G401 (cell line): Measurements from ENCODE around the gene MTERF4. TPM values are rescaled to one million over a fixed set of nuclear protein-coding genes. Genes with fewer than 3 reads are reported as not detected.
"Not testable (repeated sequence)": the region's sequence is repeated elsewhere in the genome, so short reads cannot be mapped to it uniquely, and the experiment has no call there.

Experiments
- DNase-seq: peaks from one replicate; pipeline ENCODE4 v3.0.0-alpha.2; 2015; ENCODE audit warnings: low spot score
- in situ Hi-C: cut with HindIII; loops from 2 replicates; pipeline ENCODE4 v1.10.0; 2016; ENCODE audit warnings: low sequenced_read_pairs, mixed read lengths
- total RNA-seq: library from RNA; depleted of rRNA; stranded (reverse); fragments of >200 nt; shearing (Covaris generic); gene quantifications from 2 replicates; pipeline ENCODE4 v1.2.3, GENCODE V29; 2014

MTERF4 gene
- total RNA-seq, 1 experiment from 2014 or later = 17.5 TPM

DNA sequence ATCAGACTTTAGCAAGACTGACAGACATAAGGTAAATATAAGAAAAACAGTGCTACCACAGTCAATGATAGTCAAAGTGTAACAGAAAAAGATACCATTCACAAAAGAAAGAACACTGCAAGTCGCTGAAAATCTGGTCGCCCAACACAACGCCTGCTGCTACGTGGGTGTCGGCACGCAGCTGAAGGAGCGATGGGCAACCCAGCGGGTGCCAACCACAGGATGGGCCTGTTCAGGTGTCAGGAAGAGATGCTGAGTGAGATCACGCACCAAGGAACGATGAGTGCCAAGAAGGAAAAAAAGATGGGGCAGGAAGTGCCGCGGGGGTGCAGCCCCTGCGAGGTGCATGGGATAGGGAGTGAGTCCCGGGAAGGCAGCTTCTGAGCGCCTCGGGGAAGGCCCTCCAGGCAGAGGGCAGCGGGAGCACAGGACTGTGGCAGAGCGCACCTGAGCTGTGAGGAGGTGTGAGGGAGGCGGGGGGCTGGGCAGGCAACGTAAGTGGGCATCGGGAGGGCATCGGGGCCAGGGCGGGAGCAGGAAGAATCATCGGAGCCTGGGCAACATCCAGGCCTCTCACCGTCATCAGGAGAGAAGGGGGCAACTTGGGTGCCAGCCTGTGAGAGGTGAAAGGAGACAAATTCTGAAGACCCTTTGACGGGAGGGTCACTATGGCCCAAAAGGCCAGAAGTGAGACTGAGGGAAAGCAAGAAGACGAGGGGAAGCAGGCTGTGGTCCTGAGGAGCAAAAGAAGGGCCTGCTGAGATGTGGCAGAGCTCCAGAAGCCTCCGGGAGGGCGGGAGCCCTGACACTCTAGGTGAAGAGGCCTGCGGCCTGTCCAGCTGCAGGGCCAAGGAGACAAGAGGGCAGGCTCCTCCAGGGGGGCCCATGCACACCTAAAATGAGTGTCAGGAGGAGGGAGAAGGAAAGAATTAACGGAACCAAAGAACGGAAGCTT is 14.8 kb upstream of the MTERF4 start:
- in situ Hi-C loops = no loop called here
- DNase-seq = no peak

DNA sequence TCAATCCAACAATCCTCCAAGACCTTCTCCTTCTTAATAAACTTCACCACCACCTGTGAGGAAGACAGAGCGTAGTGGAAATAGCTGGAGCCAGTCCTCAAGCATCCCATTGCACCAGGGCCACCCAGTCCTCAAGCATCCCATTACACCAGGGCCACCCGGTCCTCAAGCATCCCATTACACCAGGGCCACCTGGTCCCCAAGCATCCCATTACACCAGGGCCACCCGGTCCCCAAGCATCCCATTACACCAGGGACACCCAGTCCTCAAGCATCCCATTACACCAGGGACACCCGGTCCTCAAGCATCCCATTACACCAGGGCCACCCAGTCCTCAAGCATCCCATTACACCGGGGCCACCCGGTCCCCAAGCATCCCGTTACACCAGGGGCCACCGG is 13.3 kb upstream of the MTERF4 start:
- DNase-seq = no peak
- in situ Hi-C loops = no loop called here

DNA sequence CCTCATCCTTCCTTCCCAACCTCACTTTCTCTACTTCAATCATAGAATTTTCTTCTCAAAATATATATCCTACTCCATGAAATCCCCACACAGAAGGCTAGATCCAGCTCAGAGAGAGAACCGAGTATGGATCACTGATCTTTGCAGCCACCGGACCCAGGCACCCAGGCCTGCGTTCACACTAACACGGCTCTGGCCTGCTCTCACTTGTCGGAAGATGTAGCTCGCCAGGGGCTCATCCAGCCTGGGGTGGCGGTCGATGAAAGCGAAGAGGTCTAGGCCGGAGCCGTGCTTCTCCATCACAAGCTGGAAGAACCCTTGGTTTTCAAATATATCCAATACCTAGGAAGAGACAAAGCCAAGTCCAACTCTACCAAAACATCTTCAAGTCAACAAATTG is 12.7 kb upstream of the MTERF4 start:
- DNase-seq = no peak
- in situ Hi-C loops = no loop called here

DNA sequence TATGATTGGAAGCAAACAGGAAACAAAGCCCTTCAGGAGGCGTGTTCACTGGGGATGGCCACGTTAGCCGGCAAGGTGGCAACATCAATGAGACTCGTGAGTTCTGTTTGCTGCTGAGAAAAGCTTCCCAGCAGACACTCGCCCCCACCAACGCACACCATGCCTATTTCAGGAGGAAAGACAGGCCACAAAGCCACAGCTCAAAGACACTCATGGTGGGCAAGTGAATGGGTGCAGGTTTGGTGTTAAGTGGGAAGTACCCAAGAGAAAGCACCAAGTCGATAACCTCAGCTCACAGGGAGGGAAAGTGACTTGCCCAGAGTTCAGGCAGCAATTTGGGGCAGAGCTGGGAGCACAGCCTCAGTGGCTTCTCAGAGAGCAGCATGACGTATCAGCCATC is 10.5 kb upstream of the MTERF4 start:
- in situ Hi-C loops = no loop called here
- DNase-seq = no peak

DNA sequence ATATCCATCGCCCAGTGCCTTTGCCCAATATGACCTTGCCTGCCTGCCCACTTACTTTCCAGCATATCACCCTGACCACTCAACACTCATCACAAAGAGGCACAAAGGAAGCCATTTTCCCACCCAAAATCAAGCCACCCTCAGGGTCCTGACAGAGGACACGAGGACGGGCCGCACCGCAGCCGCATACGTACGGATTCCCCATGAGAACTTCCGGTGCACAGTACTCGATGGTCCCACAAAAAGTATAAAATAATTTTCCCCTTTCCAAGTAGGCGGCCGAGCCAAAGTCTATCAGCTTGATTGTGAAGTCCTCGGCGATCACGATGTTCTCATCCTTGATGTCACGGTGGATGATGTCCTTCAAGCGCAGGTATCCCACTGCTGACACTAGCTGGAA is 10.0 kb upstream of the MTERF4 start:
- in situ Hi-C loops = no loop called here
- DNase-seq = no peak

DNA sequence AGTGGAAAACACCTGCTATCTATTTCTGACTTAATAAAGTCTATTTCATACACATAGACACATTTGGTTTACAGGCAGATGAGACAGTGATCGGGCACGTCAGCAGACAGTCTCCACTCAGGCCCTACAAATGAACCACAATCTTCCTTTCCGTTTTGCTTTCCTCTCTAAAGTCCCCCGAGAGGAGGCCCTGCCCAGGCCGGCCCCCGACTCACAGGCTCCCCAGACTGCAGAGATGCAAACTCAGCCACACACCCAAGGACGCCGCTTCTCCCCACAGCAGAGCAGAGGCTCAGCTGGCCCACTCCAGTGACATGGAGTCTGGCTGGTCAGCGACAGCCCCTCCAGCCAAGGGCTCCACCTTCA is 9.3 kb upstream of the MTERF4 start:
- DNase-seq = no peak
- in situ Hi-C loops = no loop called here

DNA sequence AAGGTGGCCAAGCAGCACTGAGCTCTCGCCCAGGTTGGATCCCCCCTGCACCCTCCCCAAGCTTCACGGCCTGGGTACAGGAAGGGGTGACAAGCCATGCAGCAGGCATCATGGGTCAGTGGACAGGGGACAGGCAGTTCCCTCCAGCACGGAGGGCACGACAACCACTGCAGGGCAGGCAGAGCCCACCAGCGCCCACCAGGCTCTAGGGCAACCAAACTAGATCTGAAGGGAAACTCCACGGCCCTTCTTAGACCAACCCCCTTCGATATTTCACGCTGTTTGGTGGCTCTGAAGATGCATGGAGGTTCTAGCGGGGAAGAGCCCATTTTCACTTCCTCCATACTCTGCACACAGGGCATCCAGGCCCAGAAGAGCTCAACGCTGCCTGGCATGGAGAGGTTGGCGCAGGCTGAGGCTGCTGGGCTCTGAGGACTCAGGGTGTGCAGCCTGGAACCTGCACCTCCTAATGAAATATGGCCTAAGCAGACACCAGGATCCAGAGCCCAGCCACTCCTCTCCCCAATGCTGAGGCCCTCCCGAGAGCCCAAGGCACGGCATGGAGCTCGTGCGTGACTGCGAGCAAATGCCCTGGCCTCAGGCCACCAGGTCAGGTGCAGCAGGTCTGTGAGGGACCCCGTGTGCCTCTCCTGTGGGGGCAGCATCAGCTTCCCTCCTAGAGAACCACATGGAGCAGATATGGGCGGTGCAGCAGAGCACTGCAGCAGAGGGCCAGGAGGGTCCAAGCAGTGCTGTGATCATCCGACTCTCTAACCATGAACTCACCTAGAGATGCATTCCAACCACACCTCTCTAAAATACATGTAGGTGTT is 8.7 kb upstream of the MTERF4 start:
- in situ Hi-C loops = no loop called here
- no peak for DNase-seq

DNA sequence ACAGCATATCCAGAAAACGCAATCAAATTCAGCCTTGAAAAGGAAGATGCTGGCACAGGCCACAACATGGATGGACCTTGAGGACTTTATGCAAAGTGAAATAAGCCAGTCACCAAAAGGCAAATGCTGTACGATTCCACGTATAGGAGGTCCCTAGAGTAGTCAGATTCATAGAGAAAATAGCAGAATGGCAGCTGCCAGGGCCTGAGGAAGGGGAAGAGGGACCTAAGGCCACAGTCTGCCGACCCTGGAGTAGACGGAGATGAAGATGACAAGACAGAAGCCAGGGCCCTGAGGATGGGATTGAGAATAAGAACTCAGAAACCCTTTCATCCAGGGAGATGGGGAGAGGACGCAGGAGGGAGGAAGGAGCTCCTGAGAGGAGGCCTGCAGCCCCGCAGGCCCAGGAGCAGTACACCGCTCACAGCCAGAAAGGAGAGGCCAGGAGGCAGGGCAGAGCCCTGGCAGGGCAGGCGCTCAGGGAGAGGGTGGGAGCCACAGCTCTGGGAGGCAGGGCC is 8.1 kb upstream of the MTERF4 start:
- DNase-seq = no peak

DNA sequence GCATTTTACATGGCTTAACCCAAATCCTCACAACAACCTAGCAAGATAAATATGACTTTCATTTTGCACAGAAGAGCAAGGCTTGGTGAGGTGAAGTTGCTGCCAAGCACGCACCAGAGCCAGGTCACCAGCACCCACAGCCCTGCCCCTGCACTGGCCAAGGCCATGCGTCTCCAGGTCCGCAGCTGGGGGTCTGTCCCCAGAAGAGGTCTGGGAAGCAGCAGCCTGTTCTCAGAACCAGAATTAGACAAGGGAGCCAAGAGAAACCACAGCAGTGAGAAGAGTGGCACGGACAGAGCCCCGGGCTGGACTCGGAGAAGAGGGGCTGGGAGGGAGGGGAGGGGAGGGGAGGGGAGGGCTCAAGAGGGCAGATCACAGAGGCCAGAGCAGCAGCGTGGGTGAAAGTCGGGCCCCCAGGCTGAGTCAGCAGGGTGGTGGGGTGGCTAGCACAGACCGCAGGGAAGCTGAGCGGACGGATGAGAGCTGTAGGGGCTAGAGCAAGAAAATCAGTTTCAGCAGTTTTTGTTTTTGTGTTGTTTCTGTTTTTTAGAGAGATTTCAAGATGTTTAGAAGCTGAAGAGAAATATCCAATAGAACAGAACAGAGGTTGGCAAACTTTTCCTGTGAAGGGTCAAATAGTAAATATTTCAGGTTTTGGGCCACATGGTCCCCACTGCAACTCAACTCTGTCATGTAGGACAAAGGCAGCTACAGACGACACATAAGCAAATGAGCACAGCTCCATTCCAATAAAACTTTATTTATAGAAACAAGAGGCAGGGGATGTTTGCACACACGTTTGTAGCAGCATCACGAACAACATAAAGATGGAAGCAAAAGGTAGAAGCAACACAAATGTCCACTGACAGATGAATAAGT is 7.4 kb upstream of the MTERF4 start:
- DNase-seq = no peak
- in situ Hi-C loops = no loop called here

More for the DNA sequence above, 8.1 kb upstream of the MTERF4 start:
- in situ Hi-C loops = no loop called here

DNA sequence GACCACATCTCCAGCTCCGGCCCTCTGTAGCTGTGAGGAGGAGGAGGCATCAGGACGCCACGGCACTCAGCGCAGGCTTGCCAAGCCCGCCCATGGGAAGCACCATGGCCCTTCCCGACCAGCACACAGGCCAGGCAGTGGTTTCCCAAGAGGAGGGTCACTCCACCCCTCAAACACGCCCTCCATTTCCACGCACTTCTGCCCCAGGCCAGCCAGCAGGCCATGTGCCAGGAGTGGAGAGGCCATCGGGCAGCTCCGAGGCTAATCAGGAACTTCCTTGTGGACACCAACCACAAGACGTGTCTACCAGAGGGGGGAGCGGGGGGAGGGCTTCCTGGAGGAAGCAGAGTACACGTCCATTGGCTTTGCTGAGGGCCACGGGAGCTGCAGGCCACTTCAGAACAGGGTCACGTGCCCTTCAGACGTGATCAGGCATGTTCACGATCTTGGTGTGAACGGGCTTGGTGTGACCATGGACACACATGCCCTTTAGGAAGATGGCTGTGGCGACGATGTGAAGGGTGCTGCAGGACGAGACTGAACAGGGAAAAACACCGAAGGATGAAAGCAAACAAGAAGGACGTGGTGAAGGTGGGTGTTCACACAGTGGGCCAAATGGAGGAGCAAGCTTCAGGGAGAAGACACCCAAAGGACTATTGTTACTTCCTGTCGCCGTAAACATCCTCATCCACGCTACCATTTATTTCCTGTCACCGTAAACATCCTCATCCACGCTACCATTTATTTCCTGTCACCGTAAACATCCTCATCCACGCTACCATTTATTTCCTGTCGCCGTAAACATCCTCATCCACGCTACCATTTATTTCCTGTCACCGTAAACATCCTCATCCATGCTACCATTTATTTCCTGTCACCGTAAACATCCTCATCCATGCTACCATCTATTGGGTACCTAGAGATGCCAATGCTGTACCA is 6.5 kb upstream of the MTERF4 start:
- in situ Hi-C loops = no loop called here
- no peak for DNase-seq

DNA sequence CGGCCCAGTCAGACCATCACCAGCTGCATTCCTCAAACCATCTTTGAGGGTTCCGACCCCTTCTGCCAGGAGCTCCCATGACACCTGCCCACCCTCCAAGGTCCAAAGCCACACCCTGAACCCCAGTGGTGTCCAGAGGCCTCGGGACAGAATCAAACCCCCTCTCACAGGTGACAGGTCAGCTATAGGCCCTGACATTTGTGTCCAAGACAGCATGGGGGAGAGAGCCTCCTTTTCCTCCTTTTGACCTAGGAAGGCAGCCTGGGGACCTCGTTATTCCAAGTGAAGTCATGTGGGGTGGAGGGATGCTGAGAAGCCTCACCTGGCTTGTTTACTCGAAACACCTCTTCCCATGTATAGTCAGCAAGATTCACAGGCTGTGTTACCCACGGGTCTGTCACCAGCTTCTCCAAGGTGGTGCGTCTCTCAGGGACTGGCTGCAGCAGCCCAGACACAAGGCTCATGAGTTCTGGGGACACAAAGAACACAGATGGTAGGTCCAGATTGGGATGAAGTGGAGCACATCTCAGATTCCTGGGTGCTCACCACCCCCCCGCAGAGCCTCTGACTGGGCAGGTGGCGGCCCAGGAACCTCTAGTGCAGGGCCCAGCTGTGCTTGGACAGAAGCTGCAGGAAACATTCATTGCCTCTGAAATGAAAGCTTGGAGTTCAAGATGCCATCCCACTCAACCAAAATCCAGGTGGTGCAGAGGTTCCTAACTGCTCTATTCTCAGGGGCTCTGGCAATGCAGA is 5.1 kb upstream of the MTERF4 start:
- in situ Hi-C loops = no loop called here
- DNase-seq = no peak

DNA sequence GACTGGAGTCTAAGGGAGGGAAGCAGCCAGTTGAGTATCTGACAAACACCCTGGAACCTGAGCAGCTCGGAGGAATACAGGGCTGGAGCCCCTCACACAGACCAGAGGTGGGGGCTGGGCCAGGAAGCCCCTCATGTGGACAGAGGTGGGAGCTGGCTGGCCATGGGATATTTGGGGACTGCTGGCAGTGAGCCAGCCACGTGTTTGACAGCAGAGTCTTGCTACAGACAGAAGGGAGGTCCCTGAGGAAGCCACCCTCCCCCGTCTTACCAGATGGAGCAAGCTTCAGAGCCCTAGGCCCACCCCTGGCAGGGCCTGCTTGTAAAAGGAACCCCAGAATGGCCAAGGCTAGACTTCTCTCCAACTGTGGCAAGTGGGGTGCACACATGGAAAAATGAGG is 3.6 kb upstream of the MTERF4 start:
- no peak for DNase-seq
- in situ Hi-C loops = no loop called here

DNA sequence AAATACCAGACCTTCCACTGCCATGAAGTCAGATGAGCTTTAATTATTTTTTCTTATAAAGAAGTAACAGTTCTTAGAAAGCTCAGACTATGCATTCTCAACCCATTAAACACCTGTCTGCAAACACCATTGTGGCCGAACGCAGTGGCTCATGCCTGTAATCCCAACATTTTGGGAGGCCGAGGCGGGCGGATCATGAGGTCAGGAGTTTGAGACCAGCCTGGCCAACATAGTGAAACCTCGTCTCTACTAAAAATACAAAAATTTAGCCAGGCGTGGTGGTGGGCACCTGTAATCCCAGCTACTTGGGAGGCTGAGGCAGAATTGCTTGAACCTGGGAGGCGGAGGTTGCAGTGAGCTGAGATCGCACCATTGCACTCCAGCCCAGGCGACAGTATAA is 2.5 kb upstream of the MTERF4 start:
- DNase-seq, in situ Hi-C loops: not testable (repeated sequence)

DNA sequence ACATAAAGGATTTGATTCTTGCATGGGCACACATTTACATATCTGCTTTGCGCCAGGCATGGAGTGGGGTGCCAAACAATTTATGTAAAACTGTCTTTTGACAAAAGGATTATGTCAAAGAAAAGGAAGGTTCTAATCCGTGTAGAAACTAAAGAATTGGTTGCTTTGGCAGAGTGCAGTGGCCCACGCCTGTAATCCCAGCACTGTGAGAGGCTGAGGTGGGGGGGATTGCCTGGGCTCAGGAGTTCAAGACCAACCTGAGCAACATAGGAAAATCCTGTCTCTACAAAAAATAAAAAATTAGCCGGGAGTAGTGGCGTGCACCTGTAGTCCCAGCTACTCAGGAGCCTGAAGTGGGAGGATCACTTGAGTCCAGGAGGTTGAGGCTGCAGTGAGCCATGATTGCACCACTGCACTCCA is 1.1 kb upstream of the MTERF4 start:
- DNase-seq = no peak
- in situ Hi-C loops = no loop called here

DNA sequence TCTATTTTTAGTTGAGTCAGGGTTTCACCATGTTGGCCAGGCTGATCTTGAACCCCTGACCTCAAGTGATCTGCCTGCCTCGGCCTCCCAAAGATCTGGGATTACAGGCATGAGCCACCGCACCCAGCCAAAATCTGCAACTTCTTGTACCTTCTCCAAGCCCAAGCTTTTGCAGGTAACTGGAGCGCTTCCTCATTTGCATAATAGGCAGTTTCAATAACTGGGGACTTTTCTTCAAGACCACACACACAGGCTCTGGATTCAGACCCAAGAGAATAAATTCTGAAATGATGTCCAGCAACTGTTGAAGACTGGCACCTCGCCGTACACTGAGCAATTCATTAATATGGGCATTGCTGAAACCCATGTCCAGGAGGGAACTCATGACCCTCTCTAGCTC is 2.8 kb downstream of the MTERF4 start:
- in situ Hi-C loops = no loop called here
- DNase-seq = no peak

DNA sequence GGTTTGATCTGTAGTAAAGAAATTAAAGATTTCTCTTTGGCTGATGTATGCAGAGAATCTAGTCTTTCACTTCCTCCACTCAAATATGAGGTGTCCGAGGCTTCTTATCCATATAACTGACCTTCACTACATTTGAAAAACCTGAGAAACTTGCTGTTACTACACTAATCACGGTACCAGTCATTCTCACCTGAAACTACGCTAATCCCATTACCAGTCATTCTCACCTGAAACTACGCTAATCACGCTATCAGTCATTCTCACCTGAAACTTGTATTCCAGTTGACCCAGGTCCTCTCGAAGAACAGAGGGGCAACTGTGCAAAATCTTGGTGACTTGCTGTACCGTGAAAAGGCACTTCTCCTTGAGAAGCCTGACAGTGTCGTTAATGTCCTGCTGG is 5.1 kb downstream of the MTERF4 start:
- in situ Hi-C loops = no loop called here
- no peak for DNase-seq

DNA sequence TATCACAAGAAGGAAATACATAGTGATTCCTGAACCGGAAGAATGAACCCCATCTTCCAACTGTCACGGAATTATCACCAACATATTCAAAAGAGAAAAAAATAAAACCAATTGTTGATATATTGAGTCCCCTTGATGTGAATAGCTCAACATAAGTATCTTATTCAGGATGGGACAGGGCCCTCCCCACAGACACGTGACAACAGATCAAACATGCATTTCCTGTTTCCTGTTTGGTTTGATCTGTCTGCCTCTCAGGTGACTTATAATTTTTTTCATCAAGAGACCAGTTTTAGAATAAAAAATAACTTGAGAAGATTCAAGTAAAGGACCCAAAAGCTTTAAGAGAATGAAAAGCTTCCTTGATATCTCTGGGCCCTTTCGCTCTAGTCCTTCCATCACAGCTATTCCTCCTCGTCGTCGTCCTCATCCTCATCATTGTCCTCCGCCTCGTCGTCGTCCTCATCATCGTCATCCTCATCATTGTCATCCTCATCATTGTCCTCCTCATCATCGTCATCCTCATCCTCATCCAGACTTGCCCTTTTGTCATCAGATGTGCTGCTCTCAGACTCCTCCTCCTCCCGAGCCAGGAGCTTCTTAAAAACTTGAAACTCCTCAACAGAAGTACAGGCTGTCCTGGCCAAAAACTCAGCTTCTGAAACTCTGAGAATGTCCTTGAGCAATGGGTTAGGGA is 6.3 kb downstream of the MTERF4 start:
- in situ Hi-C loops = no loop called here
- DNase-seq = no peak
